Fibroblast of pulmonary artery (primary cell): Measurements from ENCODE around the gene TM9SF4.

Experiments
- DNase-seq: peaks from one replicate; pipeline ENCODE4 v3.0.0-alpha.2; 2010; ENCODE audit warnings: low read depth
- H3K4me3 ChIP-seq: replicated peaks from 2 replicates; pipeline ENCODE4 v1.5.1; 2011; ENCODE audit warnings: low read depth, mild to moderate bottlenecking, control low read depth, low read length, moderate library complexity
- CTCF ChIP-seq: IDR thresholded peaks from 2 replicates; pipeline ENCODE4 v1.5.1; 2011; ENCODE audit warnings: mild to moderate bottlenecking, control low read depth, low read length, inconsistent platforms; ENCODE audit errors: missing control alignments

Gene TM9SF4

GRCh38 chr20:32088759-32089158 lies 20.8 kb upstream of the TM9SF4 start:
- no peak for DNase-seq
- H3K4me3 ChIP-seq, result no peak overlapping the region
- no peak for TF ChIP-seq CTCF

- H3K4me3 ChIP-seq, result no peak overlapping the region
- TF ChIP-seq CTCF, result no peak
- no peak for DNase-seq
Measured at GRCh38 chr20:32089637-32090362, 19.7 kb upstream of the TM9SF4 start.

GRCh38 chr20:32091888-32092346 lies 17.6 kb upstream of the TM9SF4 start:
- peak; percentile 86 for DNase-seq
- TF ChIP-seq CTCF, result peak; percentile 89
- H3K4me3 ChIP-seq, result no peak overlapping the region

GRCh38 chr20:32098786-32099185 lies 10.7 kb upstream of the TM9SF4 start:
- no peak for TF ChIP-seq CTCF
- no peak overlapping the region for H3K4me3 ChIP-seq
- DNase-seq, result no peak

GRCh38 chr20:32108814-32109391 lies 611 bp upstream of the TM9SF4 start:
- H3K4me3 ChIP-seq, result peak overlapping the region; percentile 81
- TF ChIP-seq CTCF, result no peak
- no peak for DNase-seq

- DNase-seq, result no peak
- TF ChIP-seq CTCF, result no peak
- peak overlapping the region; percentile 81 for H3K4me3 ChIP-seq
Measured at GRCh38 chr20:32110173-32110704, 725 bp downstream of the TM9SF4 start.
